Breast epithelium (tissue), 3 donors: ENCODE results near the gene SRCAP.

Source experiments
- CTCF ChIP-seq, 3 donors: fragments of 450-650 bp; IDR thresholded peaks; one replicate each; pipeline ENCODE4 v1.5.1; 2016 to 2017; ENCODE audit warnings: antibody characterized with exemption in 3 of 3, mild to moderate bottlenecking in 3 of 3, moderate library complexity in 3 of 3
- POLR2A ChIP-seq: fragments of 450-650 bp; IDR thresholded peaks from one replicate; pipeline ENCODE4 v1.6.1; 2016; ENCODE audit warnings: antibody characterized with exemption, mild to moderate bottlenecking, moderate library complexity

- TF ChIP-seq CTCF (IDR thresholded peaks at IDR 0.05): no peak
- TF ChIP-seq POLR2A: no peak
Observed at GRCh38 chr16:30764086-30764485, 65.1 kb downstream of the SRCAP start.
